HG02970 (cell line): ENCODE measurements around the gene NCAPD3.
A peak's percentile ranks its signal among the peaks of the same experiment; 100 is the strongest.
"Not testable (repeated sequence)": the region's sequence is repeated elsewhere in the genome, so short reads cannot be mapped to it uniquely, and the experiment has no call there.

Source experiments
- ATAC-seq: cut with Tn5 transposase; IDR thresholded peaks from one replicate; pipeline ENCODE4 v1.9.1; 2021; ENCODE audit warnings: mild to moderate bottlenecking, moderate library complexity, moderate number of reproducible peaks; ENCODE audit not compliant: unreplicated experiment, low FRiP score

NCAPD3 gene

GRCh38 chr11:134230339-134230738, 6.6 kb upstream of the NCAPD3 start:
- ATAC-seq, result no peak

- ATAC-seq, result no peak
Measured at GRCh38 chr11:134229126-134229790, 5.5 kb upstream of the NCAPD3 start.

GRCh38 chr11:134228625-134229024, 4.9 kb upstream of the NCAPD3 start:
- ATAC-seq, result peak; percentile 31

- ATAC-seq, result no peak
Measured at GRCh38 chr11:134226806-134227325, 3.1 kb upstream of the NCAPD3 start.

GRCh38 chr11:134224710-134225664, 1.2 kb upstream of the NCAPD3 start:
- no peak for ATAC-seq

GRCh38 chr11:134223121-134223520, 646 bp downstream of the NCAPD3 start:
- ATAC-seq, result no peak

- ATAC-seq, result no peak
Measured at GRCh38 chr11:134216816-134217215, 7.0 kb downstream of the NCAPD3 start.

- no peak for ATAC-seq
Measured at GRCh38 chr11:134215836-134216235, 7.9 kb downstream of the NCAPD3 start.

- no peak for ATAC-seq
Measured at GRCh38 chr11:134207538-134208239, 16.1 kb downstream of the NCAPD3 start.

- ATAC-seq, result no peak
Measured at GRCh38 chr11:134206185-134206584, 17.6 kb downstream of the NCAPD3 start.

- no peak for ATAC-seq
Measured at GRCh38 chr11:134205729-134206128, 18.0 kb downstream of the NCAPD3 start.

- no peak for ATAC-seq
Measured at GRCh38 chr11:134202661-134203060, 21.1 kb downstream of the NCAPD3 start.

- ATAC-seq, result no peak
Measured at GRCh38 chr11:134200688-134201087, 23.1 kb downstream of the NCAPD3 start.

GRCh38 chr11:134199531-134199930, 24.2 kb downstream of the NCAPD3 start:
- ATAC-seq, result no peak

- no peak for ATAC-seq
Measured at GRCh38 chr11:134196756-134197155, 27.0 kb downstream of the NCAPD3 start.

GRCh38 chr11:134188092-134188491, 35.7 kb downstream of the NCAPD3 start:
- ATAC-seq, result not testable (repeated sequence)

GRCh38 chr11:134181707-134182106, 42.1 kb downstream of the NCAPD3 start:
- ATAC-seq, result no peak

GRCh38 chr11:134178032-134178674, 45.6 kb downstream of the NCAPD3 start:
- ATAC-seq, result no peak

GRCh38 chr11:134176284-134176683, 47.5 kb downstream of the NCAPD3 start:
- ATAC-seq, result no peak

- no peak for ATAC-seq
Measured at GRCh38 chr11:134173296-134173695, 50.5 kb downstream of the NCAPD3 start.
